Panc1 (cell line): ENCODE data around the gene EPHA6. TPM values are rescaled to one million over a fixed set of nuclear protein-coding genes. Genes with fewer than 3 reads are reported as not detected.

ENCODE experiments used
- ATAC-seq: fragments of 200-7000 bp; cut with Tn5 transposase; 2 replicates; pipeline ENCODE4 v1.9.1; 2020; ENCODE audit warnings: mild to moderate bottlenecking, moderate library complexity
- BruUV-seq: library from RNA; stranded (reverse); fragments of 400-500 nt; replicated peaks from 2 replicates; lab custom pipeline; 2021; lab: Mats Ljungman, UMichigan
- CTCF ChIA-PET: fragments of 300-600 bp; sonication (Branson Sonifier 250); formaldehyde crosslinking; loops from one replicate; lab custom pipeline; 2022; ENCODE audit warnings: antibody characterized with exemption; lab: Charles Lee
- POLR2A ChIA-PET: fragments of 300-600 bp; sonication (Branson Sonifier 250); formaldehyde crosslinking; loops from one replicate; lab custom pipeline; 2022; ENCODE audit warnings: antibody characterized with exemption; lab: Charles Lee
- DNase-seq: peaks from one replicate; pipeline ENCODE4 v3.0.0-alpha.2; 2010; ENCODE audit warnings: low read depth, low spot score
- H3K27ac ChIP-seq: 2 replicates; pipeline ENCODE4 v1.5.1; 2011; ENCODE audit warnings: mild to moderate bottlenecking, low read length, inconsistent platforms
- H3K27me3 ChIP-seq: fragments of 200-500 bp; sonication (Bioruptor generic); 2 replicates; pipeline ENCODE4 v1.6.0; 2014; ENCODE audit warnings: low read length, inconsistent platforms; ENCODE audit not compliant: control insufficient read depth, insufficient read depth
- H3K36me3 ChIP-seq: fragments of 200-500 bp; sonication (Bioruptor generic); 2 replicates; pipeline ENCODE4 v1.5.1; 2014; ENCODE audit warnings: inconsistent platforms, mild to moderate bottlenecking, low read length, moderate library complexity; ENCODE audit not compliant: control insufficient read depth, insufficient read depth
- H3K4me1 ChIP-seq: 2 replicates; pipeline ENCODE4 v1.5.1; 2011; ENCODE audit warnings: inconsistent platforms, mild to moderate bottlenecking, low read length, moderate library complexity; ENCODE audit not compliant: control insufficient read depth, insufficient read depth
- H3K4me3 ChIP-seq, 2 experiments: 2 replicates each; pipeline ENCODE4 v1.5.1; 2011 to 2012; ENCODE audit warnings: low read depth in 2 of 2, low read length in 2 of 2, mild to moderate bottlenecking in 2 of 2, inconsistent platforms in 1 of 2, moderate library complexity in 1 of 2
- H3K9me3 ChIP-seq: fragments of 200-500 bp; sonication (Bioruptor generic); 2 replicates; pipeline ENCODE4 v1.5.1; 2014; ENCODE audit warnings: low read depth, mild to moderate bottlenecking, inconsistent platforms, low read length, moderate library complexity; ENCODE audit not compliant: control insufficient read depth, insufficient read depth
- POLR2AphosphoS5 ChIP-seq: IDR thresholded peaks from 2 replicates; pipeline ENCODE4 v1.6.1; 2012; ENCODE audit warnings: mild to moderate bottlenecking, low read depth, low read length, moderate library complexity
- SIN3A ChIP-seq: IDR thresholded peaks from 2 replicates; pipeline ENCODE4 v1.6.1; 2012; ENCODE audit warnings: low read depth, mild to moderate bottlenecking, low read length, moderate library complexity, borderline replicate concordance; ENCODE audit not compliant: insufficient read depth
- TCF7L2 ChIP-seq: IDR thresholded peaks from 2 replicates; pipeline ENCODE4 v1.6.1; 2011; ENCODE audit warnings: mild to moderate bottlenecking, low read depth, low read length, inconsistent platforms
- in situ Hi-C: cut with HindIII; loops from 2 replicates; pipeline ENCODE4 v1.10.0; 2016; ENCODE audit warnings: low sequenced_read_pairs, low pct_unique_long_range_greater_than_20kb
- intact Hi-C: fragments of 100-400 bp; cut with micrococcal nuclease; formaldehyde crosslinking; loops from one replicate; pipeline ENCODE4 v1.10.0; 2022; ENCODE audit not compliant: unreplicated experiment
- total RNA-seq: library from RNA; stranded (reverse); gene quantifications from one replicate; pipeline ENCODE4 v1.2.1, GENCODE V29; 2021; ENCODE audit not compliant: unreplicated experiment
- TF ChIP-seq, protein P1 (sequence below): fragments of 450-650 bp; IDR thresholded peaks from 2 replicates; pipeline ENCODE4 v1.5.1; 2017; ENCODE audit warnings: mild to moderate bottlenecking
- TF ChIP-seq, protein P2 (sequence below), 2 experiments: IDR thresholded peaks; 2 replicates each; pipeline ENCODE4 v1.6.1; 2011 to 2012; ENCODE audit warnings: low read depth in 2 of 2, control low read depth in 1 of 2, low read length in 1 of 2, mild to moderate bottlenecking in 1 of 2, moderate library complexity in 1 of 2; ENCODE audit not compliant: insufficient read depth in 1 of 2

Gene EPHA6
- total RNA-seq, 1 experiment from 2014 or later, result 0.57 TPM

DNA sequence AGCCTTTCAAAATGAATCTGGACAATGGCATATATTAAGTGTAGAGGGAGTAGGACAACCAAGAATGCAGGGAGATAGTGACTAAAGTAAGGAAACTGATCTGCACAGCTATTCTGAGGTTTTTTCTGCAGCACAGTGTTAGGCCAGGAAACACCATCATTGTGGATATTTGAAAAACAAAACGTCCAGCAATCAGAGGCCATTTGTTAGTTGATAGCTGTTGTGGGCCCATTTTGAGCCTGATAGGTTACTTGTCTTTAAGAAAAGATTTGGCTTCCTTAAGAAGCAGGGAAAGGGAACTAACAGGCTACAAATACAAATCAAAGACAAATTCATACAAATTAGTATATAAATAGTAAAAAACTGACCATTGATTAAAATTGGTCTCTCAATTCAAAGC lies 574.4 kb downstream of the EPHA6 start:
- Histone ChIP-seq H3K36me3 (no peaks in the 10 kb centered on the region), H3K27me3 (no peaks in the 10 kb centered on the region), H3K4me3 (no peak overlapping the region), H3K9me3 (no peaks in the 10 kb centered on the region; the same call in 1 of the 2 replicates), H3K4me1 (no peaks in the 10 kb centered on the region), H3K27ac (no peak overlapping the region)
- TF ChIP-seq, protein P1, sequence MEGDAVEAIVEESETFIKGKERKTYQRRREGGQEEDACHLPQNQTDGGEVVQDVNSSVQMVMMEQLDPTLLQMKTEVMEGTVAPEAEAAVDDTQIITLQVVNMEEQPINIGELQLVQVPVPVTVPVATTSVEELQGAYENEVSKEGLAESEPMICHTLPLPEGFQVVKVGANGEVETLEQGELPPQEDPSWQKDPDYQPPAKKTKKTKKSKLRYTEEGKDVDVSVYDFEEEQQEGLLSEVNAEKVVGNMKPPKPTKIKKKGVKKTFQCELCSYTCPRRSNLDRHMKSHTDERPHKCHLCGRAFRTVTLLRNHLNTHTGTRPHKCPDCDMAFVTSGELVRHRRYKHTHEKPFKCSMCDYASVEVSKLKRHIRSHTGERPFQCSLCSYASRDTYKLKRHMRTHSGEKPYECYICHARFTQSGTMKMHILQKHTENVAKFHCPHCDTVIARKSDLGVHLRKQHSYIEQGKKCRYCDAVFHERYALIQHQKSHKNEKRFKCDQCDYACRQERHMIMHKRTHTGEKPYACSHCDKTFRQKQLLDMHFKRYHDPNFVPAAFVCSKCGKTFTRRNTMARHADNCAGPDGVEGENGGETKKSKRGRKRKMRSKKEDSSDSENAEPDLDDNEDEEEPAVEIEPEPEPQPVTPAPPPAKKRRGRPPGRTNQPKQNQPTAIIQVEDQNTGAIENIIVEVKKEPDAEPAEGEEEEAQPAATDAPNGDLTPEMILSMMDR, result no peak
- TF ChIP-seq TCF7L2 (no peak), SIN3A (no peak), POLR2AphosphoS5 (no peak)
- TF ChIP-seq, protein P2, sequence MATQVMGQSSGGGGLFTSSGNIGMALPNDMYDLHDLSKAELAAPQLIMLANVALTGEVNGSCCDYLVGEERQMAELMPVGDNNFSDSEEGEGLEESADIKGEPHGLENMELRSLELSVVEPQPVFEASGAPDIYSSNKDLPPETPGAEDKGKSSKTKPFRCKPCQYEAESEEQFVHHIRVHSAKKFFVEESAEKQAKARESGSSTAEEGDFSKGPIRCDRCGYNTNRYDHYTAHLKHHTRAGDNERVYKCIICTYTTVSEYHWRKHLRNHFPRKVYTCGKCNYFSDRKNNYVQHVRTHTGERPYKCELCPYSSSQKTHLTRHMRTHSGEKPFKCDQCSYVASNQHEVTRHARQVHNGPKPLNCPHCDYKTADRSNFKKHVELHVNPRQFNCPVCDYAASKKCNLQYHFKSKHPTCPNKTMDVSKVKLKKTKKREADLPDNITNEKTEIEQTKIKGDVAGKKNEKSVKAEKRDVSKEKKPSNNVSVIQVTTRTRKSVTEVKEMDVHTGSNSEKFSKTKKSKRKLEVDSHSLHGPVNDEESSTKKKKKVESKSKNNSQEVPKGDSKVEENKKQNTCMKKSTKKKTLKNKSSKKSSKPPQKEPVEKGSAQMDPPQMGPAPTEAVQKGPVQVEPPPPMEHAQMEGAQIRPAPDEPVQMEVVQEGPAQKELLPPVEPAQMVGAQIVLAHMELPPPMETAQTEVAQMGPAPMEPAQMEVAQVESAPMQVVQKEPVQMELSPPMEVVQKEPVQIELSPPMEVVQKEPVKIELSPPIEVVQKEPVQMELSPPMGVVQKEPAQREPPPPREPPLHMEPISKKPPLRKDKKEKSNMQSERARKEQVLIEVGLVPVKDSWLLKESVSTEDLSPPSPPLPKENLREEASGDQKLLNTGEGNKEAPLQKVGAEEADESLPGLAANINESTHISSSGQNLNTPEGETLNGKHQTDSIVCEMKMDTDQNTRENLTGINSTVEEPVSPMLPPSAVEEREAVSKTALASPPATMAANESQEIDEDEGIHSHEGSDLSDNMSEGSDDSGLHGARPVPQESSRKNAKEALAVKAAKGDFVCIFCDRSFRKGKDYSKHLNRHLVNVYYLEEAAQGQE (IDR thresholded peaks at IDR 0.05; ENCODE audit: insufficient read depth in 1 of 2, low read depth in 2 of 2, low read length in 1 of 2), result no peak
- no TSS peak for BruUV-seq
- ATAC-seq (no peak), DNase-seq (no peak)
- ChIA-PET CTCF (no interaction called here), POLR2A (no interaction called here)
- in situ Hi-C loops, result no loop called here
- intact Hi-C loops, result no loop called here

DNA sequence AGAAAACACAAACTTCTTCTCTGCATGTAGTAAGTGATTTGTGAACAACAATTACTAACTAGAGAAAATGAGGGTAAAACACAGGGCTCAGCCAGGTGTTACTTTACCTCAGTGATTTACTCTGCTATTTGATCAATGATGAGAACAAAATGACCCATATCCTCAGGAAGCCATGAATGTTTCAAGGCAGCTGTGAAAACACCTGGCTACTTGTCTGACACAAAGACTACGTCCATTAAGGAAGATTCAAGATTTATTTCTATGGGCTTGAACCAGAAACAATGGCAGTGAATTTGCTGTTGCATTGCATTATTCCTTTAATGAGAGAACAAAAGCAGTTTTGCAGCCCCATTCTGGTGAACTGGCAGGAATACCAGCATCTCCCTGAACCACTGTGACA lies 575.5 kb downstream of the EPHA6 start:
- POLR2A ChIA-PET, result no interaction called here
- intact Hi-C loops (no loop called here), in situ Hi-C loops (no loop called here)
- Histone ChIP-seq H3K4me1 (no peaks in the 10 kb centered on the region), H3K27ac (no peak overlapping the region), H3K4me3 (no peak overlapping the region), H3K27me3 (no peaks in the 10 kb centered on the region), H3K9me3 (no peaks in the 10 kb centered on the region; the same call in 1 of the 2 replicates), H3K36me3 (no peaks in the 10 kb centered on the region)
- no TSS peak for BruUV-seq
- DNase-seq (no peak), ATAC-seq (no peak)
- CTCF ChIA-PET, result interaction anchor here (0.6 kb wide), 1 partner anchor 50 kb away, joined by 3 read pairs; no protein-coding TSS in a partner anchor
- TF ChIP-seq, protein P1, result no peak
- no peak for TF ChIP-seq SIN3A
- no peak for TF ChIP-seq TCF7L2
- TF ChIP-seq, protein P2 (IDR thresholded peaks at IDR 0.05; ENCODE audit: insufficient read depth in 1 of 2, low read depth in 2 of 2, low read length in 1 of 2), result no peak
- TF ChIP-seq POLR2AphosphoS5, result no peak
